ENCODE measurements around the gene PACSIN2. TPM values are rescaled to one million over a fixed set of nuclear protein-coding genes. Genes with fewer than 3 reads are reported as not detected.

The PACSIN2 gene
- total RNA-seq, 2 experiments from 2014 or later, result 27.5 to 30.8 TPM

DNA sequence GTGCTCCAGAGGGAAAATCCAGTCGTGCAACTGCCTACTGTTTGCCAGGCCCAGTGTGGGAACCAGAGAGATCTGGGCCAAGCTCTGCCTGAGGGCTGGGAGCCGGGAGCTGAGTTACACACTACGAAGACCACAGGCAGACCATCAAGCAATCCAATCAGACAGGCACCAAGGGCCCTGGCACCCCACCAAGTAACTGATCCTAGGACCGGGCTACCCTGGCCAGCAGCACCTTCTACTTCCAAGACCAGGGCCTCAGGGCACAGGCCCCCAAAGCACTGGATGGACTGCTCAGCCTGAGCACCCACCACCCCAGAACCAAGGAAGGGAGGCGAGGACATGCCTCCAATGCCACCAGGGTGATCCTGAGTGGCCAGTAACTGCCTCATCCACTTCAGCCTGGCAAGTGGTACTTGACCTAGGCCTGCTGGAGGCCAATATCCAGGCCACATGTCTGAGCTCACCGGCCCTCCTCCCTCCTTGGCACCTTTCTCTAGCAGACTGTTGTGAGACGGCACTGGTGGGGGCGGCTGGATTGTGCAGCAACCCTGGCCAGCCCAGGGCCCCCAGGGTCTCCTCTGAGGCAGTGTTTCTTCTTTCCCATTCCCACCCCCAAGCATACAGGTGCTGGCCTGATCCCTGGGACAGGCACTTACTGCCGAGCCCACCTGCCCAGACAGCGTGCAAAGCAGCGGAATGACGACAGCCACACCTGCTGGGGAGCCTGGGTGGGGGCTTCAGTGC is 137.2 kb downstream of the PACSIN2 start:
- Mint-ChIP-seq H3K4me3 (no peak overlapping the region), H3K27me3 (ENCODE audit: low read depth) (no peaks in the 10 kb centered on the region), H3K4me1 (ENCODE audit: low read depth) (no peaks in the 10 kb centered on the region), H3K36me3 (ENCODE audit: low read depth) (peaks cover 5% of the 10 kb centered on the region), H3K27ac (no peak overlapping the region), H3K9me3 (ENCODE audit: insufficient read depth) (no peaks in the 10 kb centered on the region)
- DNase-seq (no peak), ATAC-seq (no peak)
- POLR2A ChIA-PET, result no interaction called here
- CTCF ChIA-PET, result interaction anchor here (1.2 to 1.6 kb wide), 2 partner anchors 12 to 183 kb away, joined by 3 to 4 read pairs; no protein-coding TSS in a partner anchor

DNA sequence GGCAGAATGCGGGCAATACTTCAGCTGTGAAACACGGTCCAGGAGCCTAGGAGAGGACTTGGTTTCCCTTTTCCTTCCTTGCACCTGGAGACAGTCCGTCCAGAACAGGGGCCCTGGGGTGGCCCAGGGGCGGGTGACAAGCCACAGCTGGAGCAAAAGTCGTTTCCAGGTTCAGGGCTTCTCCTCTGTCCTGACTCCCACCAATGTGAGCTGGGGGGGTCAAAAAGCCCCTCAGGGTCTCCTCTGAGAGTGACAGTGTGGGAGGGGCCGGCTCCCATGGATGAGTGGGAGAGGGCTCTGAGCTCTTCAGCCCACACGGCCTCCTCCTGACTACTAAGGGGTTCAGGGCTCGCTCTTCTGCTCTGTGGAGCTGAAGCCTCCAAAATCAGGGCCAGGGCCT is 137.8 kb downstream of the PACSIN2 start:
- ChIA-PET POLR2A (no interaction called here), CTCF (interaction anchor here (0.8 to 1.6 kb wide), 4 partner anchors 10 to 183 kb away, joined by 3 to 4 read pairs (median 4); no protein-coding TSS in a partner anchor)
- Mint-ChIP-seq H3K4me1 (ENCODE audit: low read depth) (no peaks in the 10 kb centered on the region), H3K27ac (no peak overlapping the region), H3K9me3 (ENCODE audit: insufficient read depth) (no peaks in the 10 kb centered on the region), H3K4me3 (no peak overlapping the region), H3K27me3 (ENCODE audit: low read depth) (no peaks in the 10 kb centered on the region), H3K36me3 (ENCODE audit: low read depth) (peaks cover 4% of the 10 kb centered on the region)
- ATAC-seq (no peak), DNase-seq (no peak)

DNA sequence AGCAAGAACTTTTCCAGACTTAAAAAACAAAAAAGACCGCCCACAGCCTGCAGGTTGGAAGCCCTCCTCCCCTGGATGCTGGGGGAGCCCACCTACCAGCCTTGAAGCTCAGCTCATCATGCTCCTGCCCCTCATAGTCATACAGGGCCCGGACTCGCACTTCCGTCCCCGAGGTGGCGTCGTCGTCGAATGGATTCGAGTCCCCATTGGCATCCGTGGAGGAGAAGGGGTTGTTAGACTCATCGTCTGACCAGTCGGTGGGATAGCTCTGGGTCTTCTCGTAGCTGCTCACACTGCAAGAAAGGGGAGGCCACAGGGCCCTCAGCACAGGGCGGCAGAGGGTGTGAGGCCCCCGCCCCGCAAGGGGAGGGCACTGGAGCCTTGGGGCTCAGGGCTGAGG is 138.9 kb downstream of the PACSIN2 start:
- H3K4me3 Mint-ChIP-seq, result no peak overlapping the region
- peaks cover 4% of the 10 kb centered on the region for H3K36me3 Mint-ChIP-seq (ENCODE audit: low read depth)
- CTCF ChIA-PET, result interaction anchor here (1.2 kb wide), 1 partner anchor 9 kb away, joined by 4 read pairs; no protein-coding TSS in a partner anchor
- ATAC-seq (no peak), DNase-seq (no peak)
- no peaks in the 10 kb centered on the region for H3K4me1 Mint-ChIP-seq (ENCODE audit: low read depth)
- H3K27me3 Mint-ChIP-seq (ENCODE audit: low read depth), result no peaks in the 10 kb centered on the region
- H3K27ac Mint-ChIP-seq, result no peak overlapping the region
- POLR2A ChIA-PET, result no interaction called here
- H3K9me3 Mint-ChIP-seq (ENCODE audit: insufficient read depth), result no peaks in the 10 kb centered on the region

DNA sequence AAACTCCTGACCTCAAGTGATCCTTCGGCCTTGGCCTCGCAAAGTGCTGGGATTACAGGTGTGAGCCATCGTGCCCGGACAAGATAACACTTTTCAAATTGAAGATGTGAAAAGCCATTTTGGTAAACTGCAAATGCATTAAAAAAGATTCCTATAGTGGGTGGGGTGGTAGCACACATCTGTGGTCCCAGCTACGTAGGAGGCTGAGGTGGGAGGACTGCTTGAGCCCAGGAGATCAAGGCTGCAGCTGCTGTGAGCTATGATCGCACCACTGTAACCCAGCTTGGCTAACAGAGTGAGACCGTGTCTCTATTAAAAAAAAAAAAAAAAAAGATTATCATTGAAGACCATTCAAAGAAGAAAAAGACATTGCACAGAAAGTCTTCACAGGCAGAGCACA is 140.9 kb downstream of the PACSIN2 start:
- H3K36me3 Mint-ChIP-seq (ENCODE audit: low read depth), result peaks cover 4% of the 10 kb centered on the region
- no peaks in the 10 kb centered on the region for H3K4me1 Mint-ChIP-seq (ENCODE audit: low read depth)
- no peaks in the 10 kb centered on the region for H3K9me3 Mint-ChIP-seq (ENCODE audit: insufficient read depth)
- ChIA-PET POLR2A (no interaction called here), CTCF (interaction anchor here (1.3 kb wide), 1 partner anchor 160 kb away, joined by 4 read pairs; no protein-coding TSS in a partner anchor)
- no peak overlapping the region for H3K27ac Mint-ChIP-seq
- DNase-seq (no peak), ATAC-seq (no peak)
- H3K27me3 Mint-ChIP-seq (ENCODE audit: low read depth), result no peaks in the 10 kb centered on the region
- no peak overlapping the region for H3K4me3 Mint-ChIP-seq

DNA sequence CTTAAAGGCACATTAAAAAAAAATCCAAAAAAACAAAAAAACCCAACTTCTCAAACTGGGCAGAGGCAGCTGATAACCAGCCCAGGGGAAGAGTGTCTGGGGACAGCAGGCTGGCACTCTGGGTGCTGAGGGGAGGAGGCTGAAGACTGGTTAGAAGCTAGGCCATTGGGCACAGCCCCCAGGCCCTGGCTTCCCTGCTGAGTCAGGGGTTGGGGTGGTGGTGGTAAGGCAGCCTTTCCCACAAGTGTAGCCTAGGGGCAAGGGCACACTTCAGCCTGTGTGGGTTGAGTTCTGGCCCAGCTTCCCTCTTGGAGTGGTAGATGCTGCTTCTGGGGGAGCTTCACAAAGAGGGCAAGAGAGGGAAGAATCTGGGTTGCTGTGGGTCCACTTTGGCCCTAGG is 141.6 kb downstream of the PACSIN2 start:
- Mint-ChIP-seq H3K4me1 (ENCODE audit: low read depth) (no peaks in the 10 kb centered on the region), H3K27me3 (ENCODE audit: low read depth) (no peaks in the 10 kb centered on the region), H3K27ac (no peak overlapping the region), H3K36me3 (ENCODE audit: low read depth) (peaks cover 4% of the 10 kb centered on the region), H3K9me3 (ENCODE audit: insufficient read depth) (no peaks in the 10 kb centered on the region), H3K4me3 (no peak overlapping the region)
- DNase-seq (no peak), ATAC-seq (no peak)
- POLR2A ChIA-PET, result no interaction called here
- CTCF ChIA-PET, result interaction anchor here (0.8 to 1.3 kb wide), 2 partner anchors 22 to 160 kb away, joined by 3 to 4 read pairs; no protein-coding TSS in a partner anchor

DNA sequence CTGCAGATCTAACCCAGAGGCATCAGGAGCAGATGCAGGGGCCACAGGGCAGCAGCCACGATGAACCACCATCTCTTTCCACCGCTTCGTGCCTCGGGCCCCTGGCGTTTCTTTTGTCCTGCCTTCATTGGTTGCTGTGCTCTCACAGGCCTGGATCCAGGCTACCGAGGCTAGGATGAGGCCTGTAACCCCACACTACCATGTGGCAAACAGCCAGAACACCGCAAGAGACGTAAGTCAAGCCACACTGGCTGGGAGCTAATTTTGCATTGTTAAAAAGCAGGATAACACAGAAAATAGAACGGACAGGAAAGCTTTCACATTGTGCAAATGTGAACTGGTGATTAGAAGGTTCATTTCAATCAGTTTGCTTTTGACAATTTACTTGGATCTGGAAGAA is 142.1 kb downstream of the PACSIN2 start:
- Mint-ChIP-seq H3K27me3 (ENCODE audit: low read depth) (no peaks in the 10 kb centered on the region), H3K36me3 (ENCODE audit: low read depth) (peaks cover 4% of the 10 kb centered on the region), H3K9me3 (ENCODE audit: insufficient read depth) (no peaks in the 10 kb centered on the region), H3K27ac (no peak overlapping the region), H3K4me1 (ENCODE audit: low read depth) (no peaks in the 10 kb centered on the region), H3K4me3 (no peak overlapping the region)
- CTCF ChIA-PET, result interaction anchor here (0.8 to 1.3 kb wide), 2 partner anchors 22 to 161 kb away, joined by 3 to 4 read pairs; no protein-coding TSS in a partner anchor
- ATAC-seq (no peak), DNase-seq (no peak)
- POLR2A ChIA-PET, result no interaction called here

DNA sequence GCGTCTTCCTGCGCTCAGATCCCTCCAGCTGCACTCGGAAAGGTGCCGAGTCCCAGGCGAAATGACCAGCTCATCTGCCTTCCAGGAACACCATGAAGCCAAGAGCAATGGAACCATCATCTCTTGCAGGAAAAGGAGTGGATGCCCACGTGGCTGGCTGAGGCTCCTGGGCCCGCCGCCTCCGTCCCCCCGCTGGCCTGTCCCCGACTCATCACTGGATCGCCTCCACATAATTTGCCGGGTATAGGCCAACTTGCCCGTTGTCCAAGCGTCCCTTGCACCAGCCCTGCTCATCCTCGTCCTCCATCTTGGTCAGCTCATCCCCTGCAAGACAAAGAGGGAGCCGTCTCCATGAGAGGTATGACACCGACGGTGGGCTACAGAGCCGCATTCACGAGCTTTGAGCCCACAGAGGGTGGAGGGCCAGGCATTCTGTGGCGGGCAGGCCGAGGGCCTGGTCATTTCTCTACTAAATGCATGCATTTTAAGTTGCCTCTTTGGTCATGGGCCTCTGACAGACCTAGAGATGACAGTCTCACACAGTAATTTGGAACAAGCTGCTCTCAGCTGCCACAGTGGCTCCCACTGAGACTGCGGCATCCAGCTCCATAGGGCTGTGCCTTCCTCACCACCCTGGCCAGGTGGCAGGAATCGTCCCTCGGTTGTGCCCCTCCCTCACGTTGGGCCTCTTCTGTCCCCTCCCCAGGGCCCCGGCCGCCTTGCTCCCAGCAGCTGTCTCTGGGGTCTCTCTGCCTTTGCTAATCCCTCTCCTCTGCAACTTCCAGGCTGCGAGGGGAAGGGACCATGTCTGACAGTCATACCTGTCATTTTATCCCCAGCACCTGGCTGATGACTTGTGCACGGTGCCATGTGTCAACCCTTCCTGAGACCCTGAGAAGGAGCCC is 143.6 kb downstream of the PACSIN2 start:
- DNase-seq, result no peak
- Mint-ChIP-seq H3K27me3 (ENCODE audit: low read depth) (no peaks in the 10 kb centered on the region), H3K4me3 (no peak overlapping the region), H3K36me3 (ENCODE audit: low read depth) (peaks cover 4% of the 10 kb centered on the region), H3K27ac (peak overlapping the region; percentile 48), H3K4me1 (ENCODE audit: low read depth) (peaks cover 5% of the 10 kb centered on the region), H3K9me3 (ENCODE audit: insufficient read depth) (no peaks in the 10 kb centered on the region)
- ChIA-PET POLR2A (no interaction called here), CTCF (no interaction called here)
- ATAC-seq, result no peak

DNA sequence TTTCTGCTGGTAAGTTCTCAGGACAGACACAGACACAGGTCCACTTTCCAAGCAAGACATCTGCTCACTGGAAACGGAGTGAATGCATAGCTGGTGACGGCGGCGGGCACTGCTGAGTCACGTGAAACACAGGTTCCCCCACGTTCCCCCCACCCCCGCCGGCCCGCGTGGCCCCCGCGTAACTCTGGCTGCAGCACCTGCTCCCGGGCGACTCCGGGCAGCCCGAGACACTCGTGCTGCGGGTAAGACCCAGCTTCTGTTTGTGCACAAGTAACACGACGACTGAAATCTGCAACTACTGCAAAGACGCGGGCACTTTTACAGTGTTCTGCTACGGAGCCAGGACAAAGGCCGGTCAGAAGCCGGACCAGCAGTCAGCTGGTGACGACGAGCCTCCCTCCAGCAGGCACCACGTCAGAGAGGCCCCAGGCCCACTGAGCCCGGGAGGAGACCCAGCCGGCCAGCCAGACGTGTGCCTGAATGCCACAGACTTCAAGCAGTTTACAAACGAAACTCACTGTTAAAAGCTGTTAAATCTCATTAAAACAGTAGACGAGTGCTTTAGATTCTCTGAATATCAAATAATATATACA is 145.0 kb downstream of the PACSIN2 start:
- CTCF ChIA-PET, result interaction anchor here (0.6 kb wide), 1 partner anchor 229 kb away, joined by 4 read pairs; no protein-coding TSS in a partner anchor
- peaks cover 5% of the 10 kb centered on the region for H3K4me1 Mint-ChIP-seq (ENCODE audit: low read depth)
- ATAC-seq, result no peak
- no peaks in the 10 kb centered on the region for H3K27me3 Mint-ChIP-seq (ENCODE audit: low read depth)
- no peak overlapping the region for H3K4me3 Mint-ChIP-seq
- POLR2A ChIA-PET, result no interaction called here
- no peaks in the 10 kb centered on the region for H3K9me3 Mint-ChIP-seq (ENCODE audit: insufficient read depth)
- no peak for DNase-seq
- H3K36me3 Mint-ChIP-seq (ENCODE audit: low read depth), result peaks cover 5% of the 10 kb centered on the region
- no peak overlapping the region for H3K27ac Mint-ChIP-seq

DNA sequence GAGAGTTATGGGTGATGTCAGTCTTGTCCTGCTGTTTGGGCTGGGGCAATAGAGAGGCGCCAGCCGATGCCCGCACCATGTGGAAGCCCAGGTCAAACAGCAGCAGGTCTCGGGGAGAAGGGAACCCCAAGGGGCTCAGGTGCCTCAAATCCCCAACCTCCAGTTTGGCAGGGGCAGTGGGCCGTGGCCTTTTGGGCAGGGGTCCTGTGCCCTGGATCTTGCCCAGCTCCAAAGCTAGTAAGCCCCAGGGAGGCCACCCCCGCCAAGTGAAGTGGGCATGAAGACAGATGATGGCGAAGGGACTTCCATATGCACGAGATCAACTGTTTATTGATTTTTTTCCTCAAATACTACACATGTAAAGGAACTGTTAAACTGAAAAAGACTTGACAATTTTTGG is 145.5 kb downstream of the PACSIN2 start:
- no peaks in the 10 kb centered on the region for H3K27me3 Mint-ChIP-seq (ENCODE audit: low read depth)
- ATAC-seq, result no peak
- no peak overlapping the region for H3K27ac Mint-ChIP-seq
- CTCF ChIA-PET, result interaction anchor here (0.6 kb wide), 1 partner anchor 229 kb away, joined by 4 read pairs; no protein-coding TSS in a partner anchor
- POLR2A ChIA-PET, result no interaction called here
- no peak overlapping the region for H3K4me3 Mint-ChIP-seq
- H3K9me3 Mint-ChIP-seq (ENCODE audit: insufficient read depth), result no peaks in the 10 kb centered on the region
- no peak for DNase-seq
- peaks cover 5% of the 10 kb centered on the region for H3K36me3 Mint-ChIP-seq (ENCODE audit: low read depth)
- H3K4me1 Mint-ChIP-seq (ENCODE audit: low read depth), result peaks cover 5% of the 10 kb centered on the region

DNA sequence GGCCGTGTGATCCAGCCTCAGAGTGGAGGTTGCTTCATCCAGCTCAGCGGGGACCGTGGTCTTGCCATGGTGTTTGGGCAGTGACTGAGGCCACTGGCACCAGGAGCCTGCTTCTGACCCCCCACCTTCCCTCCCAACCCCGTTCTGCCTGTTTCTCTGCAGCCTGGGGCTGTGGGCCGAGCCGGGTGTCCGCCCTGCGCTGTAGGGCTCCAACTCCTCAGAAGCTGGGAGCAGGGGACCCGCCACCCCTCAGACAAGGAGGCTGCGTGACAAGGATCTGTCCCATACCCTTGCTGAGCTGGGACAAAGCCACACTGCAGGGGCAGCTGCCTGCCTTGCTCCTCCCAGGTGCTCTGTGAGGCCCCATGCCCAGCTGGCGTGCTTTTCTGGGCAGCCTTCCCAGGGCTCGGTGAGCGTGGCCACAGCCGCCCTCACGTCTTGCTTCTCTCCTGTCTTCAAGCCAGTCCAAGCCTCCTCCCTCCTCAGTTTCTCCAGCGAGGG is 146.1 kb downstream of the PACSIN2 start:
- Mint-ChIP-seq H3K4me3 (no peak overlapping the region), H3K9me3 (ENCODE audit: insufficient read depth) (no peaks in the 10 kb centered on the region), H3K4me1 (ENCODE audit: low read depth) (peaks cover 6% of the 10 kb centered on the region), H3K27ac (no peak overlapping the region), H3K27me3 (ENCODE audit: low read depth) (no peaks in the 10 kb centered on the region), H3K36me3 (ENCODE audit: low read depth) (peaks cover 6% of the 10 kb centered on the region)
- POLR2A ChIA-PET, result no interaction called here
- CTCF ChIA-PET, result interaction anchor here (0.8 to 2.3 kb wide), 5 partner anchors 24 to 165 kb away, joined by 3 to 16 read pairs (median 8); no protein-coding TSS in a partner anchor
- no peak for ATAC-seq
- DNase-seq, result no peak

DNA sequence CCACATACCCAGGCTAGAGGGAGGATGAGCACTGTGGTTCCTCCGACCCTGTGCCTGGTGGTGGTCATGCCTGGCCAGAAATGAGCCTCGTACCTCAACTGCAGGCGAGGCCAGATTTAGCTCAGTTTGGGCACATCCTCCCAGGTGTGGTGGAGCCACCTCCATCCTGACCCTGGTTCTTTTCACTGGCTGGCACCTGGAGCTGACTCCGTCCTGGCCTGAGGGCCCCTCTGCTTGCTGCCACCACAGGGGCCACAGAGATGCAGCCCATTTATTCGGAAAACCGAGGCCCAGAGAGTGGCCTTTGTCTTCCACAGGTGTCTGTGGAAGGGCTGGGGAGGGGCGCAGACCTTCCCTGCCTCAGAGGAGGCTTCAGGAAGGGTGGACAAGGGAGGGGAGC is 148.8 kb downstream of the PACSIN2 start:
- no peaks in the 10 kb centered on the region for H3K9me3 Mint-ChIP-seq (ENCODE audit: insufficient read depth)
- DNase-seq, result no peak
- ChIA-PET CTCF (no interaction called here), POLR2A (interaction anchor here (0.6 kb wide), 1 partner anchor 10 kb away, joined by 3 read pairs; no protein-coding TSS in a partner anchor)
- H3K27me3 Mint-ChIP-seq (ENCODE audit: low read depth), result no peaks in the 10 kb centered on the region
- peaks cover 9% of the 10 kb centered on the region for H3K36me3 Mint-ChIP-seq (ENCODE audit: low read depth)
- peaks cover 16% of the 10 kb centered on the region for H3K4me1 Mint-ChIP-seq (ENCODE audit: low read depth)
- ATAC-seq, result no peak
- no peak overlapping the region for H3K4me3 Mint-ChIP-seq
- no peak overlapping the region for H3K27ac Mint-ChIP-seq

Measured in activated CD8-positive, alpha-beta T cell treated with anti-CD3 and anti-CD28 coated beads, Interleukin-2, amount 10 ng/mL, durations not matched to agents 7 days and 5 days (primary cell).